ENCODE results near the gene FRMD4A.

Gene FRMD4A

GRCh38 chr10:13731799-13732198 lies 598.9 kb downstream of the FRMD4A start:
- DNase-seq (ENCODE audit: extremely low read depth, low read depth), result no peak
- no peak for TF ChIP-seq CTCF (IDR thresholded peaks at IDR 0.05; ENCODE audit: low read depth, low read length)

- no peak for TF ChIP-seq CTCF (IDR thresholded peaks at IDR 0.05; ENCODE audit: low read depth, low read length)
- no peak for DNase-seq (ENCODE audit: extremely low read depth, low read depth)
These were observed 599.8 kb downstream of the FRMD4A start for GRCh38 chr10:13730956-13731355.

GRCh38 chr10:13730306-13730652 lies 600.4 kb downstream of the FRMD4A start:
- DNase-seq (ENCODE audit: extremely low read depth, low read depth), result no peak
- no peak for TF ChIP-seq CTCF (IDR thresholded peaks at IDR 0.05; ENCODE audit: low read depth, low read length)

GRCh38 chr10:13729586-13730305 lies 601.0 kb downstream of the FRMD4A start:
- no peak for DNase-seq (ENCODE audit: extremely low read depth, low read depth)
- no peak for TF ChIP-seq CTCF (IDR thresholded peaks at IDR 0.05; ENCODE audit: low read depth, low read length)

GRCh38 chr10:13728898-13729535 lies 601.7 kb downstream of the FRMD4A start:
- no peak for DNase-seq (ENCODE audit: extremely low read depth, low read depth)
- TF ChIP-seq CTCF (IDR thresholded peaks at IDR 0.05; ENCODE audit: low read depth, low read length), result no peak

- no peak for DNase-seq (ENCODE audit: extremely low read depth, low read depth)
- TF ChIP-seq CTCF (IDR thresholded peaks at IDR 0.05; ENCODE audit: low read depth, low read length), result no peak
These were observed 605.1 kb downstream of the FRMD4A start for GRCh38 chr10:13725594-13725993.

- no peak for TF ChIP-seq CTCF (IDR thresholded peaks at IDR 0.05; ENCODE audit: low read depth, low read length)
- DNase-seq (ENCODE audit: extremely low read depth, low read depth), result peak; percentile 90
These were observed 606.2 kb downstream of the FRMD4A start for GRCh38 chr10:13724484-13724883.

All from AG09319 (cell line).